Measurements from ENCODE around the gene NECTIN3.

- TF ChIP-seq POLR2AphosphoS5 (IDR thresholded peaks at IDR 0.05; ENCODE audit: borderline replicate concordance, low read depth, low read length) (no peak), EZH2 (IDR thresholded peaks at IDR 0.05) (no peak), FOXP2 (optimal IDR thresholded peaks at IDR 0.05; ENCODE audit: control extremely low read depth, extremely low read length, insufficient read depth) (no peak)
These were observed 35.7 kb upstream of the NECTIN3 start for GRCh38 chr3:111035902-111036301.
